ENCODE data around the gene HSPA4.
"Not testable (repeated sequence)": the region's sequence is repeated elsewhere in the genome, so short reads cannot be mapped to it uniquely, and the experiment has no call there.

Gene HSPA4

GRCh38 chr5:133051542-133052316, at the start of gene HSPA4:
TSS of gene HSPA4 (plus strand) at chr5:133052013. CDS start at chr5:133052251, 238 bp downstream.
- peak; percentile 96 for DNase-seq

GRCh38 chr5:133006653-133007052, 45.2 kb upstream of the HSPA4 start:
- no peak for DNase-seq

GRCh38 chr5:133008455-133008854, 43.4 kb upstream of the HSPA4 start:
- DNase-seq, result not testable (repeated sequence)

GRCh38 chr5:133015466-133015865, 36.3 kb upstream of the HSPA4 start:
- no peak for DNase-seq

- no peak for DNase-seq
These were observed 33.8 kb upstream of the HSPA4 start for GRCh38 chr5:133017964-133018363.

GRCh38 chr5:133019471-133019870, 32.3 kb upstream of the HSPA4 start:
- DNase-seq, result not testable (repeated sequence)

- DNase-seq, result peak; percentile 93
These were observed 25.8 kb upstream of the HSPA4 start, which contains the start of gene ZCCHC10 for GRCh38 chr5:133025804-133026663. TSS of gene ZCCHC10 (minus strand) at chr5:133026549. CDS start at chr5:133026537, 12 bp downstream.

- DNase-seq, result no peak
These were observed 25.1 kb upstream of the HSPA4 start for GRCh38 chr5:133026664-133027153.

GRCh38 chr5:133029416-133029815, 22.4 kb upstream of the HSPA4 start:
- DNase-seq, result no peak

GRCh38 chr5:133030343-133031005, 21.3 kb upstream of the HSPA4 start:
- no peak for DNase-seq

- DNase-seq, result no peak
These were observed 18.7 kb upstream of the HSPA4 start for GRCh38 chr5:133032852-133033742.

- DNase-seq, result no peak
These were observed 17.7 kb upstream of the HSPA4 start for GRCh38 chr5:133034064-133034463.

- no peak for DNase-seq
These were observed 16.6 kb upstream of the HSPA4 start for GRCh38 chr5:133035224-133035623.

GRCh38 chr5:133036677-133037076, 15.1 kb upstream of the HSPA4 start:
- DNase-seq, result not testable (repeated sequence)

- DNase-seq, result no peak
These were observed 10.5 kb upstream of the HSPA4 start for GRCh38 chr5:133041157-133041784.

- no peak for DNase-seq
These were observed 9.9 kb upstream of the HSPA4 start for GRCh38 chr5:133041910-133042309.

- not testable (repeated sequence) for DNase-seq
These were observed 5.3 kb upstream of the HSPA4 start for GRCh38 chr5:133046560-133046959.

GRCh38 chr5:133047404-133047803, 4.4 kb upstream of the HSPA4 start:
- no peak for DNase-seq

- no peak for DNase-seq
These were observed 2.7 kb upstream of the HSPA4 start for GRCh38 chr5:133048993-133049725.

- DNase-seq, result peak; percentile 37
These were observed 2.1 kb upstream of the HSPA4 start for GRCh38 chr5:133049726-133050048.

- DNase-seq, result no peak
These were observed 1.3 kb upstream of the HSPA4 start for GRCh38 chr5:133050521-133050920.
